ENCODE results near the gene LBH.

DNA sequence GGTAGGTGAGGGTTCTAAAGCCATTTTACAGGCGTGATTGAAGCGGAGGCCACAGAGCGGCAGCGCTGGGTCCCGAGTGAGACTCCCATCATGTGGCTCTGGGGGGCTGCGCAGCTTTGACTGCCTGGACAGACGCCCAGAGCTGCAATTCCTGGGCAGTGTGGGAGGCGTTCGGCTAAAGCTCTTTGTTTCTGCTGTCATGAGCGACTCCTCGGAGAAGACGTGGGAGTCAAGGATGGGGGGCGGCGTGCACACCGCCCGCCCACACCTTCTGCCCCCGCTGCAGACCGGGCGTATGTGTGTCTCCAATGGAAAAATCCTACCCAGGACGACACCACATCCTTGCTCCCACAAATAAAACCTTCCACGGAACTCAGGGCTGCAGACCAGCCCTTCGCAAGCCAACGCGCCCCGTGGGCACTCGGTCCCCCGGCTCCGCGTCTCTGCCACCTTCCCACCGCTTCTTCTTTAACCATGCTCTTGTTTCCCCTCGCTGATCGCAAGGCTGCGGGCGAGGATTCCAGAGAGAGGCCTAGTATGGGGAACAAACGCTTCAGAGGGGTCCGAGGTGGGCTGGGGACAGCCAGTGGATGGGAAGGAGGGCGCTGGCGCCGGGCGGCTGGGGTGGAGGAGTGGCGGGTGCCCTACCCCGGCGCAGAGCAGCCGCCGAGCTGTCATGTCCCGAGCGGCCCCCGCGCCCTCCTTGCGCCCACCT lies 680 bp upstream of the LBH start:
- TF ChIP-seq, protein P1, sequence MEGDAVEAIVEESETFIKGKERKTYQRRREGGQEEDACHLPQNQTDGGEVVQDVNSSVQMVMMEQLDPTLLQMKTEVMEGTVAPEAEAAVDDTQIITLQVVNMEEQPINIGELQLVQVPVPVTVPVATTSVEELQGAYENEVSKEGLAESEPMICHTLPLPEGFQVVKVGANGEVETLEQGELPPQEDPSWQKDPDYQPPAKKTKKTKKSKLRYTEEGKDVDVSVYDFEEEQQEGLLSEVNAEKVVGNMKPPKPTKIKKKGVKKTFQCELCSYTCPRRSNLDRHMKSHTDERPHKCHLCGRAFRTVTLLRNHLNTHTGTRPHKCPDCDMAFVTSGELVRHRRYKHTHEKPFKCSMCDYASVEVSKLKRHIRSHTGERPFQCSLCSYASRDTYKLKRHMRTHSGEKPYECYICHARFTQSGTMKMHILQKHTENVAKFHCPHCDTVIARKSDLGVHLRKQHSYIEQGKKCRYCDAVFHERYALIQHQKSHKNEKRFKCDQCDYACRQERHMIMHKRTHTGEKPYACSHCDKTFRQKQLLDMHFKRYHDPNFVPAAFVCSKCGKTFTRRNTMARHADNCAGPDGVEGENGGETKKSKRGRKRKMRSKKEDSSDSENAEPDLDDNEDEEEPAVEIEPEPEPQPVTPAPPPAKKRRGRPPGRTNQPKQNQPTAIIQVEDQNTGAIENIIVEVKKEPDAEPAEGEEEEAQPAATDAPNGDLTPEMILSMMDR (optimal IDR thresholded peaks at IDR 0.05 in 1 of 3, IDR thresholded peaks at IDR 0.05 in 1 of 3, conservative IDR thresholded peaks at IDR 0.05 in 1 of 3; ENCODE audit: extremely low read depth in 1 of 3, insufficient read depth in 2 of 3, low read length in 3 of 3), result no peak
- peak; percentile 63 for TF ChIP-seq EZH2 (IDR thresholded peaks at IDR 0.05; ENCODE audit: low read length)
